Left renal cortex interstitium (tissue), 4 donors: ENCODE results near the gene TXNDC8. TPM values are rescaled to one million over a fixed set of nuclear protein-coding genes. Genes with fewer than 3 reads are reported as not detected.

ENCODE experiments used
- polyA plus RNA-seq, 4 donors: library from polyadenylated mRNA; unstranded; fragments of 120-200 nt; gene quantifications; one replicate each; pipeline ENCODE4 v1.2.1, GENCODE V29; 2013; ENCODE audit not compliant: insufficient read length in 4 of 4

TXNDC8 gene
- polyA plus RNA-seq, 4 donors = not detected

Other genes with a start within 250 kb of the TXNDC8 start
- under 1 TPM; 0.38 to 0.64 (median 0.50) TPM for gene C9orf152, start 129.7 kb downstream of the TXNDC8 start, polyA plus RNA-seq
- gene TXN, start 81.4 kb downstream of the TXNDC8 start, polyA plus RNA-seq = 100 to 1,000 TPM; 194 to 276 (median 217) TPM
- 1 to 10 TPM; 6.9 to 7.4 (median 7.1) TPM for gene SVEP1, start 241.9 kb upstream of the TXNDC8 start, polyA plus RNA-seq